GM19025 (cell line): ENCODE data around the gene C16orf82.

Experiments used
- ATAC-seq: cut with Tn5 transposase; IDR thresholded peaks from one replicate; pipeline ENCODE4 v1.9.1; 2021; ENCODE audit warnings: mild to moderate bottlenecking, low read depth, moderate library complexity; ENCODE audit not compliant: unreplicated experiment

Gene C16orf82

DNA sequence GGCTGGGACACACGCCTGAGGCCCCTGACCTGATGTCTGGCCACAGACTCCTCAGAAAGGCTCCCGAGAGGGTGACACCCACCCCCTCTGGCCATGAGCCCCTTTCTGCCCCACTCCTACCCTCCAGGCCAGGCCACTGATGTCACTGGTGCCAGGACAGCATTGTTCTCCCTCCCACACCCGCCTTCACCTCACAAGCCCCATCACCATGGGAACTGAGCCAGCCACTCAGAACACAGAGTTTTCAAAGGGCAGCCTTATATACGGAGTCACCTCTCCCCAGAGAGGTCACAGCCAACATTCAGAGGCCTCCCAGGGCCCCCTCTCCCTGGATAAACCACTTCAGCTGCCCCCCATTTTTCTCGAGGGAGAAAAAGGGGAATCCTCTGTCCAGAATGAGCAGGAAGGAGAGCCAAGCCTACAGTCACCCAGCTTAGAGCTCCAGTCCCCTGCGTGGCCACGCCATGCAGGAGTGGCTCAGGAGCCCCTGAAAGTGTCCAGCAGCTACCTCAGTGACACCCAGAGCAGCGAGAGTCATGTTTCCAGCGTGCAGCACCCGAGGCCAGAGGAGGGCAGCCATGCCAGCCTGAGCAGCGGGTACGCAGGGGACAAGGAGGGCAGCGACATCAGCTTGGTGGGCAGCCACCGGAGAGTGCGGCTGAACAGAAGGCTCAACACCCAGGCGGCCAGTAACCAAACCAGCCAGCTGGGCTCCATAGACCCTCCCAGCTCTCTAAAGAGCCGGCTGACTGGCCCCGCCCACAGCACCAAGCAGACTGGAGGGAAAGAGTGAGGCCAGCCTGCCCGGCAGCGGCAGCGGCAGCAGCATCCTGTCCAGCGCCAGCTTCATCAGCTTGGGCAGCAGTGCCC lies at the start of gene C16orf82:
C16orf82 (plus strand) TSS at position 260 of the 870 bp plus-strand sequence.
- ATAC-seq: no peak

GRCh38 chr16:27020031-27020430 lies 46.7 kb upstream of the C16orf82 start:
- ATAC-seq: no peak

DNA sequence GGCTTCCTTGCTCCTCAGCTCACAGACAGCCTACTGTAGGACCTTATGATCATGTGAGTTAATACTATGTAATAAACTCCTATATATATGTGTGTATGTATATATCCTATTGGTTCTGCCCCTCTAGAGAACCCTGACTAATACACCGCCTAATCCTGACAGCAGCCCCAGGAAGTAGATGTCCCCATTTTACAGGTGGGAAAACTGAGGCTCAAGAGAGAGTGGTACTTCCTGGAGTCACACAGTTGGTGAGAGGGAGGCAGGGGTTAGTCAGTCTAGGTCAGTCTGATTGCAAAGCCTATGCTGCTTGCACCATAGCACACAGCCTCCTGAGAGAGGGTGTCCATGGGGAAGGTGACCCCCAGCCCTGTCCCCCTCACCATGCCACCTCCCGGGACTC lies 42.7 kb upstream of the C16orf82 start:
- ATAC-seq: no peak

GRCh38 chr16:27025581-27025980 lies 41.1 kb upstream of the C16orf82 start:
- no peak for ATAC-seq

- ATAC-seq: no peak
Observed at GRCh38 chr16:27027971-27028370, 38.8 kb upstream of the C16orf82 start.

DNA sequence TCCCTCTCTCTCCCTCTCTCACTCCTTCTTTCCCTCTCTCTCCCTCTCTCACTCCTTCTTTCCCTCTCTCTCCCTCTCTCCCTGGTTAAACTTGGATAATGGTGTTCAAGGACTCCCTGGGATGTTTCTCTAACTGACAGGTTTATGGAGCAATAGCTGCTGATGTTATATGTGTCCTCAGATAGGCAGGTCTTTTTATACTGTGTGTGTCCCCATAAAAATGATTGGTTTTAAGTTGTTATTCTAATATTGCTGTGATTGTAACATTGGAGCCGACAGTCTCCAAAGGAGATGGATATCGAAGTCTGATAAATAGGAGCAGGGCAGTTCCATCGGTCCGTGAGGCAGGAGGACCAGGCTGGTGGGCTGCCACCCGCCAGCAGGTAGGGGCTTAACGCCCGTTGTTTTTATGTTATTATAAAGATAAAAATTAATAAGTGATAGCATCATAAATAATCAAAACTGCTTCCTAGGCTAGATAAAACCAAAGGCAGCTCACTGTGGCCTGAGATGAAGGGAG lies 38.1 kb upstream of the C16orf82 start:
- ATAC-seq: no peak

GRCh38 chr16:27029525-27029924 lies 37.2 kb upstream of the C16orf82 start:
- ATAC-seq: no peak

- no peak for ATAC-seq
Observed at GRCh38 chr16:27033281-27033979, 33.3 kb upstream of the C16orf82 start.

- ATAC-seq: no peak
Observed at GRCh38 chr16:27040732-27041131, 26.0 kb upstream of the C16orf82 start.

DNA sequence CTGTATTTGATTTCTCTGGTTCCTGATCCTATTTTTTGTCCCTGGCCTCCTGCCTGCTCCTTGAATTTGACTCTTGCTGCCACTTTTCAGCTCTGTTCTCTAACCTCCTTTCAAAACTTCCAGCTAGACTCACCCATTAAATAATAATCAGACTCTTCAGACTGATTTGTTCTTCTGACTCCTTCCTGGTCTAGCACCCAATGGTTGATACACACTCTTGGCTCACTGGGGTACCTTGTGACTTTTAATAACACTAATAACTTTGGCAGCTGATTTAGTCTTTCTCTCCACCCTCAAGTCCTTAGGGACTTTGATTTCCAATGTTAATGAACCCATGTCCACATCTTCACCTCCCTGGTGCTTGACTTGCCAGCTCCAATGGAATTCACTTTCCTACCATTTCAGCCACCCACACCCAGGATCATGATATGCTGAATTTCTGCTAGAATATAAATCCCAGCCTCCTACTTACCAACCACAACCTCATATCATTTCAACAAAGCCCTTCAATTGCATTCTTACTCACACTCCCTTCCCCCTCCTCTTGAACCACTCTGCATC lies 19.7 kb upstream of the C16orf82 start:
- no peak for ATAC-seq

DNA sequence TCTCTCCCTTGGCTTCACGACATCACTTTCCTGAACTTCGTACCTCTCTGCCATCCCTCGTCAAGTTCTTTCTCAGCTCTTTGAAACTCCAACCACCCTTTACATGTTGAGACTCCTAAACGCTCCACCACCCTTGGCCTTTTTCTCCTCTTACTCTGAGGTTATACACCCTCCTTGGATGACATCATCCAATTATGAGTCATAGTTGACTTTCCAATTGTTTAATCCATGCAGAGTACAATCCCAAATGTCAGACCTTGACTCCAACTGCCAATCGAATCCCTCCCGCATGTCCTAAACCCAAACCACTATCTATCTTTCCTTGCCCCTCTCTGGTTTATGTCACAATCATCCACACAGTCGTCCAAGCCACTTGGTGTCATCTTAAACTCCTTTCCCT lies 18.4 kb upstream of the C16orf82 start:
- no peak for ATAC-seq

- ATAC-seq: no peak
Observed at GRCh38 chr16:27049117-27049516, 17.6 kb upstream of the C16orf82 start.

DNA sequence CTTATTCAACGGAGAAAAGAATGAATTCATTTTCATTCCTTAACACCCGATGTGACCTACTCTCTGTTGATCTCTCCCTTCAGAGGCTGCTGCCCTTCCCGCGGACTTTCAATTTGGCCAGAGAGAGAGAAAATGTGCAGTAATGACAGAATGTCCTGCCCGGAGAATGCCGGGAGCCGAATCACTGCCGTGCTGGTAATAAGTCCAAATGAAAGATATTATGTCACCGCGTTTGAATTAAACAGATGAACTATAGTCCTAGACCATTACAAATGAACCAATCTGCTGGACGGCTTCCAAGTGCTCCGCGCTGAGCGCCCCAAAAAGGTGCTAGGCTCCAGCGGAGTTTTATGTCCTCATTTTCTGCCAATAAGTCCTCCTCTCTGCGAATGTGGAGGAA lies 14.7 kb upstream of the C16orf82 start:
- ATAC-seq: no peak

- no peak for ATAC-seq
Observed at GRCh38 chr16:27053996-27054395, 12.7 kb upstream of the C16orf82 start.

DNA sequence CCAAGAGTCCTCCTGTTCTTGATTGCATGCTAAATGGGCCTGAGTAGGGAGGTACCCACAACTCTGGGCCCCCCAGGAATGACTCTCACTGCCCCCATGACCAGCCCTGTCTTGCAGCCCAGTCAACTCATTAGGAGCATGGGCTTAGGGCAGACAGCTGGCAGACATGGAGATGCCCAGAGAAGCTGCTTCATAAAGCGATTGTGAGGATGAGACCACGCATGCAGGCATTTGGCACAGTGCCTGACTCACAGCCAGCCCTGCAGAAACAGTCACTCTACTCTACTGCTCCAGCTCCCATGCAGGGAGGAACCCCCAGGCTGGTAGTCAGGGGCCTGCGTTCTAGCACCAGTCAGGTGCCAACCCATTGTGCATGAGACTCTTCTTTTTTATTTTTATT lies 8.4 kb upstream of the C16orf82 start:
- no peak for ATAC-seq

- no peak for ATAC-seq
Observed at GRCh38 chr16:27070776-27071175, 4.0 kb downstream of the C16orf82 start.

DNA sequence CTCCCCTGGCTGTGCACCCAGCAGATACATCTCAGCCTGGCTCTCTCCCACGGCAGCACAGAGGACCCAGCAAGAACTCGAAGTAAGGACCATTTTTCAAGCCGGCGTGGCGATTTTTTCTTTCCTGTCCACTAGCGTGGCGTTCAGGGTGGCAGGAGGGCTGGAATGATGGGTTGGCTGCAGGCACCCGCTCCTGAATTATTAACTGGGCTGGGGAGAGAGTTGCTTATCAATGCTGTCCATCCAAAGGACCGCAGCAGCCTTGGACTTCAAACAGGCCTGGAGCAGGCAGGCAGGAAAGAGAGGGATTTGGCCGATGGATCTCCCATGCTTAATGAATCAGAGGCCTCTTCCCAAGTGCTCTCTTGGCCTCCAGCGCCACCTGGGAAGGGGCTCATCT lies 7.0 kb downstream of the C16orf82 start:
- no peak for ATAC-seq

DNA sequence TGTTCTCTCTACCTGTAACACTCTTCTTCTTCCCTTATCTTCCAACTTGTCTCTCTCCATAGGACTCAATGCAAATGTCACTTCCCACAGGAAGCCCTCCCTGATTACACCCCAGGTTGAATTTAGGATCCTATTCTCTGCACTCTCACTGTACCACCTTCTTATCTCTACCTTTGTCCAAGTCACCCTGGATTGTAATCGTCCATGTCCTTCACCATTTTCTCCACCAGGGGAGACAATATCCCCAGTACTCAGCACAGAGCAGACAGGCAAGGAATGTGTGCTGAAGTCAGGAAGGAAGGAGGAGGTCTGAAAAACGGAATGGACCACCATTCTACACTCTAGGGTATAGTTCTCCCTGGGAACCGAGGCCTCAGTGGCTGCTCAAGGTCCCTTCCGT lies 14.2 kb downstream of the C16orf82 start:
- no peak for ATAC-seq

- ATAC-seq: no peak
Observed at GRCh38 chr16:27083861-27084261, 17.1 kb downstream of the C16orf82 start.

DNA sequence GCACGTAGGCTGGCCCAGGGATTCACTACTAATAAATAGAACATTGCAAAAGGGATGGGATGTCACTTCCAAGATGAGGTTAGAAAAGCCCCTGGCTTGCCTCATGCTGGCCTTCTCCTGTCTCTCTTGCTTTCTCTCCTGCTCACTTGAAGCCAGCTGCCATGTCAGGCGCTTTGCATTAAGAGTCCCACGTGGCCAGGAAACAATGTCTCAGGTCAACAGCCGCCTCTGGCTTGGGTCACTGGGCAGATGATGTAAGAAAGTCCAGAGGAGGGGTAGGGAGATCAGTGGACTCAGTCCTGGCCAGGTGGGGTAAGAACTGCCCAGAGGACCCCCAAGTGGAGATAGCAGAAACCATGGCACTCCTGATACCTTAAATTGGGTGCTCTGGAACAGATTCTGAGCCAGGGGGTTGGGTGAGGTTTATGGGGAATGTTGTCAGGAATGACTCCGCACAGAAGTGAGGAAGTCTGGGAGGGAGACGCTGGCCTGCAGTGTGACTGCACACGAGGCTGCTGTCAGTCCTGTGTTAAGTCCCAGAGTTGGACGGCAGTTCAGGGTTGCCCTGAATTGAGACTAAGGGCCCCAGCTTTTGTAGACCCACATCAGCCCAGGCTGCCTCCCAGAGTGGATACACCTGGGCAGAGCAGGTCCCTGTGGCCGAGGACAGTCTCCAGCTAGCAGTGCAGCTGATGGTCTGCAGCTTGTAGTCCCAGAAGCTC lies 17.7 kb downstream of the C16orf82 start:
- no peak for ATAC-seq

DNA sequence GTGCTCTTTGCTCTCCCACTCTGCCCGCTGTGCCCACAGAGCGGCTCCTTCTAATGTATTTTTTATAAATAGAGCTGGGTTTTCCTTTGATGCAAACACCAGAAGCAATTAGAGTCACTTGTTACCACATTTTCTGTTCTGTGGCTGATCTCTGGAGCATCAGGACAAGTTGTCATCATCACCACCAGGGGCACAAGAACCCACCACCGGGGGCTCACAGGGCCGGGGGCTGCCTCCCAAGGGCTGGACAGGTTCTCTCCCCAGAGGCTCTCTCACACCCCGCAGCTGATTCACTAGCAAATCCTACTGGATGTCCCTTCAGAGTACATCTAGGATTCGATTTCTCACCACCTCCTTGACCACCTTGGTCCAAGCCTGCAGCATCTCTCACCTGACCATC lies 18.5 kb downstream of the C16orf82 start:
- no peak for ATAC-seq
